Activated naive CD8-positive, alpha-beta T cell treated with anti-CD3 and anti-CD28 coated beads for 36 hours (primary cell): ENCODE results near the gene CAB39. TPM values are rescaled to one million over a fixed set of nuclear protein-coding genes. Genes with fewer than 3 reads are reported as not detected.

Experiments used
- DNase-seq: peaks from one replicate; pipeline ENCODE4 v3.0.0; 2021
- H3K27ac Mint-ChIP-seq: one replicate; pipeline ENCODE4 v1.8.0; 2022; ENCODE audit warnings: mild to moderate bottlenecking, moderate library complexity, mixed read lengths
- H3K27me3 Mint-ChIP-seq: one replicate; pipeline ENCODE4 v1.8.0; 2022; ENCODE audit warnings: mild to moderate bottlenecking, mixed read lengths
- H3K36me3 Mint-ChIP-seq: one replicate; pipeline ENCODE4 v1.8.0; 2021; ENCODE audit warnings: mild to moderate bottlenecking, mixed read lengths
- H3K4me1 Mint-ChIP-seq: one replicate; pipeline ENCODE4 v1.8.0; 2021; ENCODE audit warnings: mixed read lengths
- H3K4me3 Mint-ChIP-seq: one replicate; pipeline ENCODE4 v1.8.0; 2022; ENCODE audit warnings: mild to moderate bottlenecking, moderate library complexity, mixed read lengths
- H3K9me3 Mint-ChIP-seq: one replicate; pipeline ENCODE4 v1.8.0; 2022; ENCODE audit warnings: mixed read lengths
- total RNA-seq, 2 experiments: library from RNA; stranded (reverse); gene quantifications; one replicate each; pipeline ENCODE4 v1.2.3, GENCODE V29; 2021

The CAB39 gene
- total RNA-seq, 2 experiments from 2014 or later: 119 to 122 TPM

- Mint-ChIP-seq H3K27ac (no peak overlapping the region), H3K9me3 (peaks cover 6% of the 10 kb centered on the region), H3K4me3 (no peak overlapping the region), H3K4me1 (peaks cover 76% of the 10 kb centered on the region), H3K36me3 (peaks cover 93% of the 10 kb centered on the region), H3K27me3 (no peaks in the 10 kb centered on the region)
- no peak for DNase-seq
Measured at GRCh38 chr2:230770804-230771203, 58.2 kb downstream of the CAB39 start.

- H3K4me1 Mint-ChIP-seq: peaks cover 72% of the 10 kb centered on the region
- no peak overlapping the region for H3K4me3 Mint-ChIP-seq
- H3K36me3 Mint-ChIP-seq: peaks cover 91% of the 10 kb centered on the region
- DNase-seq: no peak
- no peaks in the 10 kb centered on the region for H3K27me3 Mint-ChIP-seq
- no peak overlapping the region for H3K27ac Mint-ChIP-seq
- peaks cover 6% of the 10 kb centered on the region for H3K9me3 Mint-ChIP-seq
Measured at GRCh38 chr2:230772156-230772555, 59.5 kb downstream of the CAB39 start.

- peaks cover 6% of the 10 kb centered on the region for H3K9me3 Mint-ChIP-seq
- peaks cover 90% of the 10 kb centered on the region for H3K36me3 Mint-ChIP-seq
- peaks cover 75% of the 10 kb centered on the region for H3K4me1 Mint-ChIP-seq
- H3K27me3 Mint-ChIP-seq: no peaks in the 10 kb centered on the region
- H3K27ac Mint-ChIP-seq: peak overlapping the region; percentile 35
- no peak for DNase-seq
- H3K4me3 Mint-ChIP-seq: peak overlapping the region; percentile 29
Measured at GRCh38 chr2:230773039-230773773, 60.6 kb downstream of the CAB39 start.

- Mint-ChIP-seq H3K27ac (peak overlapping the region; percentile 22), H3K9me3 (peaks cover 4% of the 10 kb centered on the region), H3K36me3 (peaks cover 87% of the 10 kb centered on the region), H3K27me3 (no peaks in the 10 kb centered on the region), H3K4me3 (no peak overlapping the region), H3K4me1 (peaks cover 74% of the 10 kb centered on the region)
- no peak for DNase-seq
Measured at GRCh38 chr2:230774348-230774951, 61.8 kb downstream of the CAB39 start.

- DNase-seq: no peak
- no peak overlapping the region for H3K4me3 Mint-ChIP-seq
- peaks cover 80% of the 10 kb centered on the region for H3K4me1 Mint-ChIP-seq
- no peaks in the 10 kb centered on the region for H3K27me3 Mint-ChIP-seq
- H3K9me3 Mint-ChIP-seq: peaks cover 7% of the 10 kb centered on the region
- H3K36me3 Mint-ChIP-seq: peaks cover 90% of the 10 kb centered on the region
- H3K27ac Mint-ChIP-seq: peak overlapping the region; percentile 1
Measured at GRCh38 chr2:230775737-230776136, 63.1 kb downstream of the CAB39 start.

- H3K36me3 Mint-ChIP-seq: peaks cover 89% of the 10 kb centered on the region
- H3K4me1 Mint-ChIP-seq: peaks cover 81% of the 10 kb centered on the region
- H3K27ac Mint-ChIP-seq: peak overlapping the region; percentile 55
- H3K27me3 Mint-ChIP-seq: no peaks in the 10 kb centered on the region
- no peak for DNase-seq
- H3K9me3 Mint-ChIP-seq: peaks cover 7% of the 10 kb centered on the region
- H3K4me3 Mint-ChIP-seq: peak overlapping the region; percentile 9
Measured at GRCh38 chr2:230777721-230778120, 65.1 kb downstream of the CAB39 start.

- Mint-ChIP-seq H3K4me3 (no peak overlapping the region), H3K27ac (peak overlapping the region; percentile 55), H3K27me3 (no peaks in the 10 kb centered on the region), H3K36me3 (peaks cover 88% of the 10 kb centered on the region), H3K4me1 (peaks cover 73% of the 10 kb centered on the region), H3K9me3 (peaks cover 4% of the 10 kb centered on the region)
- DNase-seq: no peak
Measured at GRCh38 chr2:230778350-230779063, 65.9 kb downstream of the CAB39 start.

GRCh38 chr2:230779126-230779525, 66.5 kb downstream of the CAB39 start:
- Mint-ChIP-seq H3K36me3 (peaks cover 88% of the 10 kb centered on the region), H3K27ac (peak overlapping the region; percentile 75), H3K9me3 (peaks cover 3% of the 10 kb centered on the region), H3K4me3 (peak overlapping the region; percentile 37), H3K27me3 (no peaks in the 10 kb centered on the region), H3K4me1 (peaks cover 75% of the 10 kb centered on the region)
- DNase-seq: peak; percentile 32

GRCh38 chr2:230779607-230780006, 67.0 kb downstream of the CAB39 start:
- no peaks in the 10 kb centered on the region for H3K27me3 Mint-ChIP-seq
- H3K36me3 Mint-ChIP-seq: peaks cover 89% of the 10 kb centered on the region
- peaks cover 8% of the 10 kb centered on the region for H3K9me3 Mint-ChIP-seq
- H3K4me3 Mint-ChIP-seq: peak overlapping the region; percentile 37
- H3K4me1 Mint-ChIP-seq: peaks cover 77% of the 10 kb centered on the region
- no peak for DNase-seq
- H3K27ac Mint-ChIP-seq: peak overlapping the region; percentile 75

GRCh38 chr2:230781130-230781797, 68.6 kb downstream of the CAB39 start:
- peaks cover 76% of the 10 kb centered on the region for H3K4me1 Mint-ChIP-seq
- no peaks in the 10 kb centered on the region for H3K27me3 Mint-ChIP-seq
- no peak overlapping the region for H3K4me3 Mint-ChIP-seq
- H3K9me3 Mint-ChIP-seq: peaks cover 13% of the 10 kb centered on the region
- peak; percentile 33 for DNase-seq
- H3K36me3 Mint-ChIP-seq: peaks cover 89% of the 10 kb centered on the region
- peak overlapping the region; percentile 69 for H3K27ac Mint-ChIP-seq

GRCh38 chr2:230783101-230783500, 70.5 kb downstream of the CAB39 start:
- Mint-ChIP-seq H3K4me3 (no peak overlapping the region), H3K9me3 (peaks cover 26% of the 10 kb centered on the region), H3K27ac (no peak overlapping the region)

GRCh38 chr2:230784795-230785194, 72.2 kb downstream of the CAB39 start:
- Mint-ChIP-seq H3K9me3 (peaks cover 35% of the 10 kb centered on the region), H3K27me3 (no peaks in the 10 kb centered on the region), H3K4me1 (peaks cover 55% of the 10 kb centered on the region), H3K36me3 (peaks cover 94% of the 10 kb centered on the region), H3K4me3 (no peak overlapping the region), H3K27ac (peak overlapping the region; percentile 23)
- no peak for DNase-seq

More at GRCh38 chr2:230783101-230783500, 70.5 kb downstream of the CAB39 start:
- H3K4me1 Mint-ChIP-seq: peaks cover 65% of the 10 kb centered on the region
- H3K36me3 Mint-ChIP-seq: peaks cover 91% of the 10 kb centered on the region
- H3K27me3 Mint-ChIP-seq: no peaks in the 10 kb centered on the region
- DNase-seq: no peak

GRCh38 chr2:230785346-230785745, 72.7 kb downstream of the CAB39 start:
- Mint-ChIP-seq H3K27me3 (no peaks in the 10 kb centered on the region), H3K4me1 (peaks cover 52% of the 10 kb centered on the region), H3K36me3 (peaks cover 94% of the 10 kb centered on the region), H3K9me3 (peaks cover 37% of the 10 kb centered on the region), H3K4me3 (no peak overlapping the region), H3K27ac (no peak overlapping the region)
- DNase-seq: no peak

- peaks cover 43% of the 10 kb centered on the region for H3K4me1 Mint-ChIP-seq
- peaks cover 93% of the 10 kb centered on the region for H3K36me3 Mint-ChIP-seq
- H3K4me3 Mint-ChIP-seq: no peak overlapping the region
- H3K27me3 Mint-ChIP-seq: no peaks in the 10 kb centered on the region
- no peak for DNase-seq
- peaks cover 39% of the 10 kb centered on the region for H3K9me3 Mint-ChIP-seq
- H3K27ac Mint-ChIP-seq: no peak overlapping the region
Measured at GRCh38 chr2:230787101-230787500, 74.5 kb downstream of the CAB39 start.
